ENCODE measurements around the gene CLP1. TPM values are rescaled to one million over a fixed set of nuclear protein-coding genes. Genes with fewer than 3 reads are reported as not detected.

Gene CLP1
- total RNA-seq, 1 experiment from 2014 or later = 35.5 TPM

GRCh38 chr11:57626895-57627294, 30.7 kb upstream of the CLP1 start:
- no peaks in the 10 kb centered on the region for H3K9me3 Mint-ChIP-seq
- no peak overlapping the region for H3K23ac ChIP-seq (ENCODE audit: insufficient read length, low read depth, low read length)
- H2BK15ac ChIP-seq (ENCODE audit: low read depth, low read length) = no peak overlapping the region
- no peak overlapping the region for H3K4ac ChIP-seq (ENCODE audit: low read depth, low read length)
- WGBS (ENCODE audit: extremely low coverage, insufficient read length, low lambda C conversion rate) = no CpG with 5 or more reads among the region's 1 CpG
- H4K91ac ChIP-seq (ENCODE audit: insufficient read length, low read depth, low read length) = no peak overlapping the region
- H3K18ac ChIP-seq (ENCODE audit: insufficient read length, low read depth, low read length) = no peak overlapping the region
- DNase-seq = no peak
- H3K27me3 ChIP-seq (ENCODE audit: insufficient read depth, low read length) = no peaks in the 10 kb centered on the region
- no peak for TF ChIP-seq CTCF (conservative IDR thresholded peaks at IDR 0.05)
- H3K4me1 ChIP-seq (ENCODE audit: insufficient read depth, low read length) = no peaks in the 10 kb centered on the region; the same call in 1 of the 2 replicates
- no peak overlapping the region for H2BK120ac ChIP-seq (ENCODE audit: low read depth, low read length, poor library complexity, severe bottlenecking)
- H3K27ac Mint-ChIP-seq = no peak overlapping the region
- peaks cover 14% of the 10 kb centered on the region for H3K27me3 Mint-ChIP-seq (ENCODE audit: low read depth)
- no peak overlapping the region for H3K27ac ChIP-seq (ENCODE audit: insufficient read length, low read depth, low read length)
- H3K9me3 ChIP-seq (ENCODE audit: control insufficient read depth, low read depth, low read length) = no peaks in the 10 kb centered on the region
- no peak overlapping the region for H2BK20ac ChIP-seq (ENCODE audit: low read depth, low read length, poor library complexity, severe bottlenecking)
- H2AK5ac ChIP-seq (ENCODE audit: insufficient read length, low read length) = no peak overlapping the region
- no peaks in the 10 kb centered on the region; a peak in 1 of 7 replicates for H3K36me3 Mint-ChIP-seq (ENCODE audit: insufficient read depth in 1 of 3, low read depth in 3 of 3)
- no peak overlapping the region for H2AFZ ChIP-seq (ENCODE audit: low read length)
- H3K79me1 ChIP-seq (ENCODE audit: insufficient read depth, low read depth, low read length, poor library complexity, severe bottlenecking) = no peaks in the 10 kb centered on the region
- H3K9ac ChIP-seq (ENCODE audit: extremely low read depth, insufficient read length, low read length) = no peak overlapping the region
- H3T11ph ChIP-seq (ENCODE audit: low read length) = no peak overlapping the region
- H2BK12ac ChIP-seq (ENCODE audit: insufficient read length, low read depth, low read length) = no peak overlapping the region
- no peak overlapping the region for H4K5ac ChIP-seq (ENCODE audit: insufficient read length, low read depth, low read length)
- H3K4me2 ChIP-seq (ENCODE audit: insufficient read depth, insufficient read length, low read length) = no peak overlapping the region
- no peaks in the 10 kb centered on the region for H3K79me2 ChIP-seq (ENCODE audit: insufficient read depth, low read length)
- no peak overlapping the region for H3K14ac ChIP-seq (ENCODE audit: insufficient read depth, low read length)
- H4K8ac ChIP-seq (replicated peaks; ENCODE audit: insufficient read length, low read depth, low read length) = no peak overlapping the region
- no peaks in the 10 kb centered on the region for H4K20me1 ChIP-seq (ENCODE audit: control insufficient read depth, insufficient read depth, insufficient read length)
- H3K4me3 Mint-ChIP-seq = no peak overlapping the region
- H3K4me1 Mint-ChIP-seq = peaks cover 0 to 3% of the 10 kb centered on the region in 2 experiments; a peak in 2 of 4 replicates
- no peak overlapping the region for H2BK5ac ChIP-seq (ENCODE audit: insufficient read length, low read length)
- H3K56ac ChIP-seq (ENCODE audit: insufficient read length, low read depth, low read length) = no peak overlapping the region
- H3K23me2 ChIP-seq (ENCODE audit: insufficient read length, low read depth, low read length, poor library complexity, severe bottlenecking) = no peaks in the 10 kb centered on the region
